Measurements from ENCODE around the gene CAMK2N1.

The CAMK2N1 gene

GRCh38 chr1:20445956-20446355, 40.1 kb downstream of the CAMK2N1 start:
- Histone ChIP-seq H3K36me3 (ENCODE audit: control insufficient read depth in 2 of 2, insufficient read depth in 2 of 2, low read length in 2 of 2) (no peaks in the 10 kb centered on the region), H3K27me3 (ENCODE audit: control insufficient read depth in 1 of 2, insufficient read depth in 2 of 2, low read length in 2 of 2) (peaks cover under 1 to 10% of the 10 kb centered on the region in 2 donors), H3K9ac (ENCODE audit: low read length in 2 of 2) (no peak overlapping the region), H3K27ac (ENCODE audit: low read length) (no peak overlapping the region), H3K4me3 (ENCODE audit: low read length in 2 of 2) (no peak overlapping the region), H3K9me3 (ENCODE audit: control insufficient read depth in 2 of 2, low read length in 2 of 2) (no peaks in the 10 kb centered on the region), H3K4me1 (ENCODE audit: control insufficient read depth, insufficient read depth, low read length) (no peaks in the 10 kb centered on the region)

- Histone ChIP-seq H3K27ac (ENCODE audit: low read length) (no peak overlapping the region), H3K36me3 (ENCODE audit: control insufficient read depth in 2 of 2, insufficient read depth in 2 of 2, low read length in 2 of 2) (no peaks in the 10 kb centered on the region), H3K4me3 (ENCODE audit: low read length in 2 of 2) (no peak overlapping the region), H3K9ac (ENCODE audit: low read length in 2 of 2) (no peak overlapping the region), H3K9me3 (ENCODE audit: control insufficient read depth in 2 of 2, low read length in 2 of 2) (no peaks in the 10 kb centered on the region), H3K27me3 (ENCODE audit: control insufficient read depth in 1 of 2, insufficient read depth in 2 of 2, low read length in 2 of 2) (peaks cover 2 to 7% of the 10 kb centered on the region in 2 donors), H3K4me1 (ENCODE audit: control insufficient read depth, insufficient read depth, low read length) (no peaks in the 10 kb centered on the region)
Measured at GRCh38 chr1:20443703-20444586, 42.1 kb downstream of the CAMK2N1 start.

- no peak overlapping the region for H3K4me3 ChIP-seq (ENCODE audit: low read length in 2 of 2)
- no peaks in the 10 kb centered on the region for H3K9me3 ChIP-seq (ENCODE audit: control insufficient read depth in 2 of 2, low read length in 2 of 2)
- peaks cover 2% of the 10 kb centered on the region in 2 donors for H3K27me3 ChIP-seq (ENCODE audit: control insufficient read depth in 1 of 2, insufficient read depth in 2 of 2, low read length in 2 of 2)
- H3K36me3 ChIP-seq (ENCODE audit: control insufficient read depth in 2 of 2, insufficient read depth in 2 of 2, low read length in 2 of 2) = no peaks in the 10 kb centered on the region
- no peak overlapping the region for H3K27ac ChIP-seq (ENCODE audit: low read length)
- H3K4me1 ChIP-seq (ENCODE audit: control insufficient read depth, insufficient read depth, low read length) = no peaks in the 10 kb centered on the region
- no peak overlapping the region for H3K9ac ChIP-seq (ENCODE audit: low read length in 2 of 2)
Measured at GRCh38 chr1:20442920-20443625, 42.9 kb downstream of the CAMK2N1 start.

- no peaks in the 10 kb centered on the region for H3K4me1 ChIP-seq (ENCODE audit: control insufficient read depth, insufficient read depth, low read length)
- H3K36me3 ChIP-seq (ENCODE audit: control insufficient read depth in 2 of 2, insufficient read depth in 2 of 2, low read length in 2 of 2) = no peaks in the 10 kb centered on the region
- no peak overlapping the region for H3K4me3 ChIP-seq (ENCODE audit: low read length in 2 of 2)
- H3K27me3 ChIP-seq (ENCODE audit: control insufficient read depth in 1 of 2, insufficient read depth in 2 of 2, low read length in 2 of 2) = peaks cover 2 to 5% of the 10 kb centered on the region in 2 donors
- H3K27ac ChIP-seq (ENCODE audit: low read length) = no peak overlapping the region
- H3K9ac ChIP-seq (ENCODE audit: low read length in 2 of 2) = no peak overlapping the region
- H3K9me3 ChIP-seq (ENCODE audit: control insufficient read depth in 2 of 2, low read length in 2 of 2) = no peaks in the 10 kb centered on the region
Measured at GRCh38 chr1:20440785-20441200, 45.2 kb downstream of the CAMK2N1 start.

- H3K9me3 ChIP-seq (ENCODE audit: control insufficient read depth in 2 of 2, low read length in 2 of 2) = no peaks in the 10 kb centered on the region
- no peak overlapping the region for H3K4me3 ChIP-seq (ENCODE audit: low read length in 2 of 2)
Measured at GRCh38 chr1:20439282-20439681, 46.7 kb downstream of the CAMK2N1 start.

GRCh38 chr1:20437640-20438039, 48.4 kb downstream of the CAMK2N1 start:
- H3K27ac ChIP-seq (ENCODE audit: low read length) = no peak overlapping the region
- no peak overlapping the region for H3K4me3 ChIP-seq (ENCODE audit: low read length in 2 of 2)
- no peak overlapping the region for H3K9ac ChIP-seq (ENCODE audit: low read length in 2 of 2)
- H3K27me3 ChIP-seq (ENCODE audit: control insufficient read depth in 1 of 2, insufficient read depth in 2 of 2, low read length in 2 of 2) = peaks cover 9 to 12% of the 10 kb centered on the region in 2 donors
- H3K9me3 ChIP-seq (ENCODE audit: control insufficient read depth in 2 of 2, low read length in 2 of 2) = no peaks in the 10 kb centered on the region
- no peaks in the 10 kb centered on the region for H3K36me3 ChIP-seq (ENCODE audit: control insufficient read depth in 2 of 2, insufficient read depth in 2 of 2, low read length in 2 of 2)
- H3K4me1 ChIP-seq (ENCODE audit: control insufficient read depth, insufficient read depth, low read length) = no peaks in the 10 kb centered on the region

More at GRCh38 chr1:20439282-20439681, 46.7 kb downstream of the CAMK2N1 start:
- H3K9ac ChIP-seq (ENCODE audit: low read length in 2 of 2) = no peak overlapping the region
- no peaks in the 10 kb centered on the region for H3K36me3 ChIP-seq (ENCODE audit: control insufficient read depth in 2 of 2, insufficient read depth in 2 of 2, low read length in 2 of 2)
- H3K27me3 ChIP-seq (ENCODE audit: control insufficient read depth in 1 of 2, insufficient read depth in 2 of 2, low read length in 2 of 2) = peaks cover 4 to 11% of the 10 kb centered on the region in 2 donors
- no peaks in the 10 kb centered on the region for H3K4me1 ChIP-seq (ENCODE audit: control insufficient read depth, insufficient read depth, low read length)
- H3K27ac ChIP-seq (ENCODE audit: low read length) = no peak overlapping the region

GRCh38 chr1:20432891-20433290, 53.1 kb downstream of the CAMK2N1 start:
- Histone ChIP-seq H3K27ac (ENCODE audit: low read length) (no peak overlapping the region), H3K36me3 (ENCODE audit: control insufficient read depth in 2 of 2, insufficient read depth in 2 of 2, low read length in 2 of 2) (no peaks in the 10 kb centered on the region), H3K4me3 (ENCODE audit: low read length in 2 of 2) (no peak overlapping the region), H3K9ac (ENCODE audit: low read length in 2 of 2) (no peak overlapping the region), H3K9me3 (ENCODE audit: control insufficient read depth in 2 of 2, low read length in 2 of 2) (no peaks in the 10 kb centered on the region), H3K27me3 (ENCODE audit: control insufficient read depth in 1 of 2, insufficient read depth in 2 of 2, low read length in 2 of 2) (peaks cover 26% of the 10 kb centered on the region in 2 donors), H3K4me1 (ENCODE audit: control insufficient read depth, insufficient read depth, low read length) (no peaks in the 10 kb centered on the region)

Measured in stomach smooth muscle (tissue), 2 donors.